GM18502 (cell line): ENCODE results near the gene KCNK10.

Experiments used
- ATAC-seq: cut with Tn5 transposase; IDR thresholded peaks from one replicate; pipeline ENCODE4 v1.9.1; 2021; ENCODE audit warnings: mild to moderate bottlenecking; ENCODE audit not compliant: unreplicated experiment, poor library complexity

KCNK10 gene

DNA sequence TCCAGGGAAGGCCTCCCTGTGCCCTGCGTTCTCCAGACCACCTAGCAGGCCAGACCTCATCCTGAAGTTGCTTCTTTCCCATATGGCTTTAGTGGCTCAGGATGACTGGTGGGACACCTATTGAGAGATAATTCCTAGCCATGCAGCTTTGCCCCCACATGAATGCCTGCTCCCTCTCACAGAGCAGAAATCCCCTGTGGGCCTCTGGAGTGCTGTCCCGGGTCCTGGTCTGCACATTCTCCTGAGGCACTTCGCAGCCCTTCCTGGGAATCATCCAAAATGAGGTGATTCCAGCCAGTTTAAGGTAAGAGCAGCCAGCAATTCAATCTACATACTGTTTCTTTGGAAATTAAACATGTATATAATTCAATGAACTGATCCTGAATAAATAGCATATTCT is 182.2 kb downstream of the KCNK10 start:
- no peak for ATAC-seq

DNA sequence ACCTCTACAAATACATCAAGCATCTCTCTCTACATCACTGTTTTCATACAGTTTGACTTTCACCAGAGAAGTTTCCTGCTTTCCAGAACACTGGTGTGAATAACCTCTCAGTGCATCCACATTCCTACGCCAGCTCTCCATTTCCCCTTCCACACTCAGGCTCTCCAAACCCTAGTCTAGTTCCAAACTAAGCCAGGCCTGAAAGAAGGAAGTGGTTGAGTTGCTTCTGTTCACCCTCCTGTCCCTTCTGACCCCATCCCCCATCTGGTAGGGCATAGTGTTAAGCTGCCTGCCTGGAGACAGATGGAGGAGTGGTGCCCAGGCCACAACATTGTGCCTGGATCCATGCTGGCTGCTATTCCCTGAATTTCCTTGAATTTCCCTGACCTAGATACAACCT is 185.7 kb downstream of the KCNK10 start:
- no peak for ATAC-seq
